HG02970 (cell line): ENCODE measurements around the gene C4BPB.
"Not testable (repeated sequence)": the region's sequence is repeated elsewhere in the genome, so short reads cannot be mapped to it uniquely, and the experiment has no call there.

Source experiments
- ATAC-seq: cut with Tn5 transposase; IDR thresholded peaks from one replicate; pipeline ENCODE4 v1.9.1; 2021; ENCODE audit warnings: mild to moderate bottlenecking, moderate library complexity, moderate number of reproducible peaks; ENCODE audit not compliant: unreplicated experiment, low FRiP score

Gene C4BPB

GRCh38 chr1:207088701-207089626 lies at the start of gene C4BPB:
C4BPB (plus strand) TSS chr1:207088860; CDS start chr1:207089532, 672 bp downstream.
- no peak for ATAC-seq

GRCh38 chr1:207039380-207040180 lies 49.1 kb upstream of the C4BPB start:
- ATAC-seq, result no peak

GRCh38 chr1:207040181-207040533 lies 48.5 kb upstream of the C4BPB start:
- ATAC-seq, result no peak

GRCh38 chr1:207041397-207041796 lies 47.3 kb upstream of the C4BPB start:
- ATAC-seq, result not testable (repeated sequence)

- ATAC-seq, result no peak
Measured at GRCh38 chr1:207045453-207045852, 43.2 kb upstream of the C4BPB start.

GRCh38 chr1:207047505-207047904 lies 41.2 kb upstream of the C4BPB start:
- no peak for ATAC-seq

GRCh38 chr1:207048041-207048440 lies 40.6 kb upstream of the C4BPB start:
- no peak for ATAC-seq

- ATAC-seq, result no peak
Measured at GRCh38 chr1:207049054-207049453, 39.6 kb upstream of the C4BPB start.

GRCh38 chr1:207049514-207049913 lies 39.1 kb upstream of the C4BPB start:
- no peak for ATAC-seq

GRCh38 chr1:207049974-207050391 lies 38.7 kb upstream of the C4BPB start:
- no peak for ATAC-seq

- ATAC-seq, result peak; percentile 55
Measured at GRCh38 chr1:207050480-207051190, 38.0 kb upstream of the C4BPB start.

GRCh38 chr1:207051191-207051943 lies 37.3 kb upstream of the C4BPB start, which contains the start of gene YOD1:
YOD1 (minus strand) TSS chr1:207051208; CDS start chr1:207051030, 178 bp downstream.
- no peak for ATAC-seq

GRCh38 chr1:207052911-207053769 lies 35.5 kb upstream of the C4BPB start, which contains the start of gene PFKFB2:
PFKFB2 (plus strand) TSS chr1:207053275; CDS start chr1:207054718, 1,443 bp downstream.
- peak; percentile 69 for ATAC-seq

GRCh38 chr1:207054491-207054890 lies 34.2 kb upstream of the C4BPB start:
- ATAC-seq, result no peak

- no peak for ATAC-seq
Measured at GRCh38 chr1:207055386-207056001, 33.2 kb upstream of the C4BPB start.

- no peak for ATAC-seq
Measured at GRCh38 chr1:207056673-207057072, 32.0 kb upstream of the C4BPB start.

GRCh38 chr1:207058252-207058651 lies 30.4 kb upstream of the C4BPB start:
- ATAC-seq, result no peak
